H1 (cell line): Measurements from ENCODE around the gene SRPRA. TPM values are rescaled to one million over a fixed set of nuclear protein-coding genes. Genes with fewer than 3 reads are reported as not detected.

Experiments
- CTCF ChIA-PET: fragments of 300-600 bp; sonication (Branson Sonifier 250); formaldehyde crosslinking; loops from one replicate; lab custom pipeline; 2021; ENCODE audit not compliant: partially characterized antibody; lab: Charles Lee
- POLR2A ChIA-PET: fragments of 300-600 bp; sonication (Branson Sonifier 250); formaldehyde crosslinking; loops from one replicate; lab custom pipeline; 2021; ENCODE audit warnings: inconsistent platforms; ENCODE audit not compliant: partially characterized antibody; lab: Charles Lee
- DNase-seq, 2 experiments: peaks; one replicate each; pipeline versions ENCODE4 v3.0.0 to v3.0.0-alpha.2; 2010 to 2022; ENCODE audit warnings: low spot score in 2 of 2, low read depth in 1 of 2, mixed read lengths in 1 of 2
- FAIRE-seq: peaks from 2 replicates; lab custom pipeline; 2011; peaks lifted over from hg19 to GRCh38; lab: Jason Lieb, UNC
- H2AFZ ChIP-seq: 2 replicates; pipeline ENCODE4 v1.8.1; 2012; ENCODE audit warnings: low read length, inconsistent platforms
- H2AK5ac ChIP-seq: 2 replicates; pipeline ENCODE4 v1.6.1; 2013; ENCODE audit warnings: low read depth, low read length
- H2BK120ac ChIP-seq: replicated peaks from 2 replicates; pipeline ENCODE3; 2013; ENCODE audit warnings: low read depth, low read length, inconsistent platforms
- H2BK12ac ChIP-seq: 2 replicates; pipeline ENCODE4 v1.6.1; 2013; ENCODE audit warnings: low read depth, low read length
- H2BK15ac ChIP-seq: 2 replicates; pipeline ENCODE4 v1.6.1; 2013; ENCODE audit warnings: low read length
- H2BK20ac ChIP-seq: 2 replicates; pipeline ENCODE4 v1.6.1; 2013; ENCODE audit warnings: low read length
- H2BK5ac ChIP-seq: 2 replicates; pipeline ENCODE4 v1.6.1; 2013; ENCODE audit warnings: low read depth, low read length
- H3K14ac ChIP-seq: 2 replicates; pipeline ENCODE4 v1.6.1; 2013; ENCODE audit warnings: inconsistent platforms; ENCODE audit not compliant: insufficient read length
- H3K18ac ChIP-seq: 2 replicates; pipeline ENCODE4 v1.6.1; 2013; ENCODE audit warnings: low read length; ENCODE audit errors: extremely low read depth
- H3K23ac ChIP-seq: 2 replicates; pipeline ENCODE4 v1.6.1; 2013; ENCODE audit warnings: inconsistent platforms; ENCODE audit not compliant: insufficient read length
- H3K23me2 ChIP-seq: 2 replicates; pipeline ENCODE4 v1.6.1; 2013; ENCODE audit warnings: low read depth, low read length
- H3K27ac ChIP-seq: 2 replicates; pipeline ENCODE4 v1.6.1; 2011; ENCODE audit warnings: low read depth, low read length, inconsistent platforms
- H3K27me3 ChIP-seq, 4 experiments: replicated peaks in 1 of 4; 1 replicate in 1 of 4; 2 replicates in 3 of 4; pipeline versions ENCODE4 v1.6.1 to v1.8.1; 2011 to 2013; ENCODE audit warnings: low read length in 3 of 4, mild to moderate bottlenecking in 3 of 4, inconsistent platforms in 2 of 4, mixed read lengths in 2 of 4, moderate library complexity in 1 of 4; ENCODE audit not compliant: control insufficient read depth in 3 of 4, insufficient read depth in 3 of 4; ENCODE audit errors: extremely low read depth in 1 of 4
- H3K36me3 ChIP-seq, 4 experiments: 2 replicates each; pipeline versions ENCODE4 v1.6.1 to v1.8.1; 2011 to 2013; ENCODE audit warnings: mild to moderate bottlenecking in 4 of 4, low read length in 3 of 4, moderate library complexity in 2 of 4, control low read depth in 1 of 4, inconsistent platforms in 1 of 4; ENCODE audit not compliant: insufficient read depth in 4 of 4, control insufficient read depth in 2 of 4
- H3K4ac ChIP-seq: replicated peaks from 2 replicates; pipeline ENCODE3; 2013; ENCODE audit warnings: low read length, low read depth, mixed read lengths, inconsistent platforms; ENCODE audit not compliant: insufficient read length
- H3K4me1 ChIP-seq, 4 experiments: replicated peaks in 1 of 4; 1 replicate in 1 of 4; 2 replicates in 3 of 4; pipeline versions ENCODE4 v1.6.1 to v1.8.1; 2011 to 2013; ENCODE audit warnings: low read length in 3 of 4, inconsistent platforms in 2 of 4, mixed read lengths in 1 of 4; ENCODE audit not compliant: insufficient read depth in 4 of 4, control insufficient read depth in 3 of 4
- H3K4me2 ChIP-seq, 2 experiments: 2 replicates each; pipeline versions ENCODE4 v1.6.1 to v1.8.1; 2011 to 2013; ENCODE audit warnings: low read depth in 2 of 2, low read length in 2 of 2, control low read depth in 1 of 2, inconsistent platforms in 1 of 2, mild to moderate bottlenecking in 1 of 2; ENCODE audit not compliant: insufficient read depth in 1 of 2
- H3K4me3 ChIP-seq, 4 experiments: fragments of 200-600, 300-600 bp in 1 of 4; sonication (generic), shearing (Covaris generic), sonication (Bioruptor Twin) in 1 of 4; 2 replicates each; pipeline versions ENCODE4 v1.5.1 to v1.8.1; 2011 to 2016; ENCODE audit warnings: low read length in 4 of 4, low read depth in 3 of 4, control low read depth in 2 of 4, inconsistent platforms in 2 of 4, mild to moderate bottlenecking in 2 of 4, mixed read lengths in 1 of 4, moderate library complexity in 1 of 4; ENCODE audit not compliant: insufficient read depth in 2 of 4; ENCODE audit errors: extremely low read depth in 1 of 4
- H3K56ac ChIP-seq: replicated peaks from 2 replicates; pipeline ENCODE3; 2013; ENCODE audit warnings: low read depth, mild to moderate bottlenecking, mixed read lengths, low read length, inconsistent platforms; ENCODE audit not compliant: insufficient read length
- H3K79me1 ChIP-seq: 2 replicates; pipeline ENCODE4 v1.6.1; 2013; ENCODE audit warnings: low read depth, low read length, control low read depth
- H3K79me2 ChIP-seq, 2 experiments: 2 replicates each; pipeline versions ENCODE4 v1.6.1 to v1.8.1; 2012 to 2013; ENCODE audit warnings: low read length in 2 of 2, mild to moderate bottlenecking in 2 of 2, inconsistent platforms in 1 of 2; ENCODE audit not compliant: insufficient read depth in 2 of 2, control insufficient read depth in 1 of 2
- H3K9ac ChIP-seq, 4 experiments: replicated peaks in 1 of 4; 1 replicate in 1 of 4; 2 replicates in 3 of 4; pipeline versions ENCODE4 v1.6.1 to v1.8.1; 2011 to 2013; ENCODE audit warnings: low read depth in 3 of 4, low read length in 3 of 4, control low read depth in 2 of 4, mild to moderate bottlenecking in 2 of 4, moderate library complexity in 2 of 4, inconsistent platforms in 1 of 4; ENCODE audit errors: extremely low read depth in 1 of 4
- H3K9me3 ChIP-seq, 2 experiments: 2 replicates each; pipeline versions ENCODE4 v1.6.1 to v1.8.1; 2012 to 2013; ENCODE audit warnings: mild to moderate bottlenecking in 2 of 2, moderate library complexity in 2 of 2, control low read depth in 1 of 2, inconsistent platforms in 1 of 2, low read depth in 1 of 2, low read length in 1 of 2, mixed read lengths in 1 of 2; ENCODE audit not compliant: insufficient read depth in 2 of 2
- H4K20me1 ChIP-seq, 2 experiments: replicated peaks in 1 of 2; 2 replicates each; pipeline versions ENCODE3 to v1.8.1; 2011 to 2013; ENCODE audit warnings: inconsistent platforms in 2 of 2, low read length in 2 of 2, mild to moderate bottlenecking in 1 of 2; ENCODE audit not compliant: insufficient read depth in 2 of 2, control insufficient read depth in 1 of 2
- H4K5ac ChIP-seq: 2 replicates; pipeline ENCODE4 v1.6.1; 2013; ENCODE audit warnings: low read length, low read depth, mixed read lengths, inconsistent platforms; ENCODE audit not compliant: insufficient read length
- H4K8ac ChIP-seq: 2 replicates; pipeline ENCODE4 v1.8.0; 2013; ENCODE audit warnings: mild to moderate bottlenecking, moderate library complexity, low read length, inconsistent platforms; ENCODE audit not compliant: insufficient read depth; ENCODE audit errors: extremely low read depth
- H4K91ac ChIP-seq: replicated peaks from 2 replicates; pipeline ENCODE3; 2013; ENCODE audit warnings: low read length, mixed read lengths, inconsistent platforms; ENCODE audit not compliant: insufficient read length
- CBX5 ChIP-seq: fragments of 300-800, 300-1000 bp; sonication (generic); IDR thresholded peaks from 2 replicates; pipeline ENCODE4 v1.7.1; 2016; ENCODE audit warnings: antibody characterized with exemption, low read length, low read depth
- CBX8 ChIP-seq: fragments of 300-800, 300-1000 bp; sonication (generic); IDR thresholded peaks from 2 replicates; pipeline ENCODE4 v1.7.1; 2016; ENCODE audit warnings: low read depth, low read length, borderline replicate concordance
- CHD2 ChIP-seq: IDR thresholded peaks from 2 replicates; pipeline ENCODE4 v1.6.1; 2012; ENCODE audit warnings: low read length, improper control_type of control experiment
- GABPA ChIP-seq: IDR thresholded peaks from 2 replicates; pipeline ENCODE4 v1.6.1; 2011; ENCODE audit warnings: mild to moderate bottlenecking, low read length, moderate library complexity, borderline replicate concordance; ENCODE audit not compliant: insufficient read depth
- JUN ChIP-seq: IDR thresholded peaks from 2 replicates; pipeline ENCODE4 v1.6.1; 2011; ENCODE audit warnings: low read depth, mild to moderate bottlenecking, improper control_type of control experiment, low read length
- MAFK ChIP-seq: IDR thresholded peaks from 2 replicates; pipeline ENCODE4 v1.6.1; 2012; ENCODE audit warnings: low read depth, mild to moderate bottlenecking, improper control_type of control experiment, low read length
- POLR2A ChIP-seq, 2 experiments: IDR thresholded peaks; 1 replicate in 1 of 2; 2 replicates in 1 of 2; pipeline ENCODE4 v1.6.1; 2011; ENCODE audit warnings: low read depth in 2 of 2, low read length in 2 of 2, mild to moderate bottlenecking in 2 of 2; ENCODE audit errors: control extremely low read depth in 1 of 2
- RBBP5 ChIP-seq: IDR thresholded peaks from 2 replicates; pipeline ENCODE4 v1.7.1; 2012; ENCODE audit warnings: low read depth, mild to moderate bottlenecking, inconsistent platforms, low read length, moderate library complexity, borderline replicate concordance
- WGBS, 2 experiments: shearing (Covaris generic) in 1 of 2; methylation state at CpG; one replicate each; pipeline versions ENCODE4 v1.1.6 to v1.1.7; 2013 to 2015; ENCODE audit warnings: low lambda C conversion rate in 2 of 2, mixed read lengths in 2 of 2, inconsistent platforms in 1 of 2, low coverage in 1 of 2, missing lambda C conversion rate in 1 of 2; ENCODE audit not compliant: insufficient replicate concordance in 2 of 2, insufficient coverage in 1 of 2, insufficient read length in 1 of 2; ENCODE audit errors: extremely low coverage in 1 of 2, missing lambda C conversion rate in 1 of 2; 5-methylcytosine and 5-hydroxymethylcytosine counted together
- polyA plus RNA-seq, 7 experiments: library from polyadenylated mRNA; depleted of rRNA in 3 of 7; stranded (reverse) in 5 of 7; unstranded in 2 of 7; fragments of >200 nt in 5 of 7; fragments of 200-250 nt in 2 of 7; gene quantifications; 1 replicate in 5 of 7; 2 replicates in 1 of 7; 4 replicates in 1 of 7; pipeline versions ENCODE4 v1.2.1 to v1.2.3, GENCODE V29; 2011 to 2013; ENCODE audit warnings: missing spikeins in 2 of 7, mixed read lengths in 2 of 7
- total RNA-seq: library from RNA; stranded (reverse); fragmentation: NEBNext Ultra II Directional; extraction: Animal tissue kit (Norgen Biotek cat#: 25700); gene quantifications from 2 replicates; pipeline ENCODE4 v1.2.1, GENCODE V29; 2021
- TF ChIP-seq, protein P1 (sequence below): IDR thresholded peaks from 2 replicates; pipeline ENCODE4 v1.6.1; 2012; ENCODE audit warnings: inconsistent platforms
- TF ChIP-seq, protein P2 (sequence below): IDR thresholded peaks from 2 replicates; pipeline ENCODE4 v1.6.1; 2011; ENCODE audit warnings: low read length, improper control_type of control experiment

SRPRA gene
- total and polyA plus RNA-seq, 2 of the 8 experiments (the other 6 are each of a cell fraction or from before 2014, with no cell fraction given) = 57.6 to 62.0 TPM

DNA sequence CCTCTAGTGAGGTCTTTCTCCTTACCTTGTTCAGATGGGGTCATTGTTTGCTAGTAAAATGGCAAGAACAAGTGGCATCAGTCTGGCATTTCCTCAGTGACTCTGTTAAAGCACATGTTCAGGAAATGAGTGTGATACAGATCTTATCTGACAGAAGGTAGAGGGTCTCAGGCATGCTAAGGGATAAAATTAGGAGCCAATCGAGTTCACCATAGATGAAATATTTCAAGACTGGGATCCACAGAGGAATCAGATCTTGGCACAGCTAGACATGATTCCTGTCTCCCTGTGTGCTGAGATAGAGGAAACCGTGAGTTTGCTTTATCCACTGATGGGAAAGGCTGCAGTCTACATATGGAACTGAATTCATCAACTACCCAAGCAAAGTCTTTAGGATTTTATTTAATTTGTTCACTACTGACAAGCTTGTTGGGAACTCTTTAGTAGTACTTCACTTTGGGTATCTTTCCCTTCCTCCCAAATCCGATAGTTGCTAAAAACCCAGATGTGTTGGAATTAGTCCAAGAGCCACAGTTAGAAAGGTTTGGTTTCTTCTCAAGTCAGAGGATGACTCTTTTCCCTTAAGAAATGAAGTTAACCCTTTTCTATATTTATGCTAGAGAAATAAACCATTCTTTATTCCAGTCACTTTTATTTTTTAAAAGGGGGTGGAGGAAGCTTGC, 38.7 kb downstream of the SRPRA start:
- Histone ChIP-seq H3K23ac (no peak overlapping the region), H2BK15ac (no peak overlapping the region), H3K4me2 (no peak overlapping the region), H4K91ac (no peak overlapping the region), H2AFZ (no peak overlapping the region), H4K5ac (no peak overlapping the region), H3K79me2 (peaks cover 0 to 28% of the 10 kb centered on the region in 2 experiments; a peak in 2 of 4 replicates), H2BK12ac (no peak overlapping the region), H3K18ac (no peak overlapping the region), H3K27ac (no peak overlapping the region), H4K20me1 (peaks cover 0 to 3% of the 10 kb centered on the region in 2 experiments), H2BK20ac (no peak overlapping the region), H2BK5ac (no peak overlapping the region), H3K9me3 (no peaks in the 10 kb centered on the region), H3K56ac (no peak overlapping the region), H2BK120ac (no peak overlapping the region), H3K4me1 (no peaks in the 10 kb centered on the region; a peak in 1 of 7 replicates), H3K14ac (no peak overlapping the region), H3K9ac (no peak overlapping the region), H3K27me3 (no peaks in the 10 kb centered on the region), H4K8ac (no peak overlapping the region), H3K4me3 (no peak overlapping the region), H3K23me2 (no peaks in the 10 kb centered on the region), H3K36me3 (peaks cover 0 to 7% (median 2%) of the 10 kb centered on the region in 4 experiments; a peak in 2 of 8 replicates), H2AK5ac (no peak overlapping the region), H3K4ac (no peak overlapping the region), H3K79me1 (0 out of 2 replicates have a peak, but pooled peaks cover 6% of the 10 kb centered on the region)
- DNase-seq (no peak), FAIRE-seq (no peak)
- 91% methylated on average over 3 of the region's 3 CpGs; no CpG with 5 or more reads in 1 of the 2 experiments for WGBS, 2 experiments
- ChIA-PET CTCF (no interaction called here), POLR2A (interaction anchor here (1.1 to 1.9 kb wide), 4 partner anchors 16 to 38 kb away, joined by 3 to 5 read pairs (median 4); partner anchors contain the start of genes FAM118B, RPUSD4 and SRPRA)
- TF ChIP-seq RBBP5 (no peak), GABPA (no peak), POLR2A (IDR thresholded peaks at IDR 0.05; ENCODE audit: control extremely low read depth in 1 of 2, low read depth in 2 of 2, low read length in 2 of 2) (no peak), MAFK (no peak), CHD2 (no peak), JUN (no peak), CBX5 (no peak), CBX8 (no peak)
- TF ChIP-seq, protein P1, sequence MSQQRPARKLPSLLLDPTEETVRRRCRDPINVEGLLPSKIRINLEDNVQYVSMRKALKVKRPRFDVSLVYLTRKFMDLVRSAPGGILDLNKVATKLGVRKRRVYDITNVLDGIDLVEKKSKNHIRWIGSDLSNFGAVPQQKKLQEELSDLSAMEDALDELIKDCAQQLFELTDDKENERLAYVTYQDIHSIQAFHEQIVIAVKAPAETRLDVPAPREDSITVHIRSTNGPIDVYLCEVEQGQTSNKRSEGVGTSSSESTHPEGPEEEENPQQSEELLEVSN = no peak
- TF ChIP-seq, protein P2, sequence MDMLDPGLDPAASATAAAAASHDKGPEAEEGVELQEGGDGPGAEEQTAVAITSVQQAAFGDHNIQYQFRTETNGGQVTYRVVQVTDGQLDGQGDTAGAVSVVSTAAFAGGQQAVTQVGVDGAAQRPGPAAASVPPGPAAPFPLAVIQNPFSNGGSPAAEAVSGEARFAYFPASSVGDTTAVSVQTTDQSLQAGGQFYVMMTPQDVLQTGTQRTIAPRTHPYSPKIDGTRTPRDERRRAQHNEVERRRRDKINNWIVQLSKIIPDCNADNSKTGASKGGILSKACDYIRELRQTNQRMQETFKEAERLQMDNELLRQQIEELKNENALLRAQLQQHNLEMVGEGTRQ = no peak
